ENCODE results near the gene CAPN10.

- no peak for TF ChIP-seq POLR2A (IDR thresholded peaks at IDR 0.05)
- no peak for TF ChIP-seq CTCF (IDR thresholded peaks at IDR 0.05)
These were observed 43.1 kb downstream of the CAPN10 start for GRCh38 chr2:240629619-240629967.

Measured in prostate gland (tissue), 2 donors.